Mucosa of rectum (tissue), 2 donors: ENCODE results near the gene CHPF2.

Experiments used
- H3K27ac ChIP-seq, 2 donors: one replicate each; pipeline ENCODE4 v1.7.0; 2013; ENCODE audit warnings: inconsistent platforms in 2 of 2, low read depth in 2 of 2, low read length in 2 of 2
- H3K27me3 ChIP-seq, 2 donors: one replicate each; pipeline ENCODE4 v1.7.0; 2013; ENCODE audit warnings: low read length in 2 of 2; ENCODE audit not compliant: control insufficient read depth in 2 of 2, insufficient read depth in 2 of 2
- H3K36me3 ChIP-seq, 2 donors: one replicate each; pipeline ENCODE4 v1.7.0; 2013; ENCODE audit warnings: low read length in 2 of 2; ENCODE audit not compliant: control insufficient read depth in 2 of 2, insufficient read depth in 2 of 2
- H3K4me1 ChIP-seq, 2 donors: one replicate each; pipeline ENCODE4 v1.7.0; 2013; ENCODE audit warnings: low read length in 2 of 2, mild to moderate bottlenecking in 1 of 2; ENCODE audit not compliant: control insufficient read depth in 2 of 2, insufficient read depth in 2 of 2
- H3K4me3 ChIP-seq, 2 donors: one replicate each; pipeline ENCODE4 v1.7.0; 2013; ENCODE audit warnings: low read length in 2 of 2
- H3K9ac ChIP-seq, 2 donors: one replicate each; pipeline ENCODE4 v1.7.0; 2013; ENCODE audit warnings: low read length in 2 of 2, low read depth in 1 of 2, mild to moderate bottlenecking in 1 of 2
- H3K9me3 ChIP-seq, 2 donors: one replicate each; pipeline ENCODE4 v1.7.0; 2013; ENCODE audit warnings: low read length in 2 of 2; ENCODE audit not compliant: control insufficient read depth in 2 of 2
- donor health status: healthy.
- donor health status: Normal muscosa, but diverticular disease.

CHPF2 gene

GRCh38 chr7:151232917-151233701 lies 826 bp downstream of the CHPF2 start:
- peaks cover 19 to 30% of the 10 kb centered on the region in 2 donors for H3K36me3 ChIP-seq
- peak overlapping the region; percentile 57 to 75 for H3K27ac ChIP-seq
- peak overlapping the region; percentile 71 to 93 for H3K4me3 ChIP-seq
- H3K27me3 ChIP-seq: no peaks in the 10 kb centered on the region
- H3K4me1 ChIP-seq: peaks cover 18 to 22% of the 10 kb centered on the region in 2 donors
- no peaks in the 10 kb centered on the region for H3K9me3 ChIP-seq
- H3K9ac ChIP-seq: peak overlapping the region; percentile 78 to 84

- Histone ChIP-seq H3K9ac (no peak overlapping the region), H3K36me3 (peaks cover 19 to 32% of the 10 kb centered on the region in 2 donors), H3K4me3 (peak overlapping the region; percentile 71 to 93), H3K27me3 (no peaks in the 10 kb centered on the region), H3K27ac (no peak overlapping the region), H3K9me3 (no peaks in the 10 kb centered on the region), H3K4me1 (peaks cover 18 to 19% of the 10 kb centered on the region in 2 donors)
Observed at GRCh38 chr7:151233804-151234203, 1.5 kb downstream of the CHPF2 start.

- Histone ChIP-seq H3K27me3 (no peaks in the 10 kb centered on the region), H3K9ac (no peak overlapping the region), H3K27ac (no peak overlapping the region), H3K9me3 (no peaks in the 10 kb centered on the region), H3K4me3 (no peak overlapping the region), H3K4me1 (peaks cover 18 to 19% of the 10 kb centered on the region in 2 donors), H3K36me3 (peaks cover 19 to 38% of the 10 kb centered on the region in 2 donors)
Observed at GRCh38 chr7:151235091-151235787, 3.0 kb downstream of the CHPF2 start.

- Histone ChIP-seq H3K27me3 (no peaks in the 10 kb centered on the region), H3K4me1 (peaks cover 18 to 19% of the 10 kb centered on the region in 2 donors), H3K9me3 (no peaks in the 10 kb centered on the region), H3K9ac (no peak overlapping the region), H3K4me3 (no peak overlapping the region), H3K27ac (no peak overlapping the region), H3K36me3 (peaks cover 19 to 38% of the 10 kb centered on the region in 2 donors)
Observed at GRCh38 chr7:151236406-151236805, 4.1 kb downstream of the CHPF2 start.

GRCh38 chr7:151237244-151238189 lies 5.2 kb downstream of the CHPF2 start:
- Histone ChIP-seq H3K4me1 (peaks cover 11 to 12% of the 10 kb centered on the region in 2 donors), H3K27me3 (peaks cover 0 to 1% of the 10 kb centered on the region in 2 donors), H3K36me3 (peaks cover 19 to 38% of the 10 kb centered on the region in 2 donors)

GRCh38 chr7:151238190-151238810 lies 6.0 kb downstream of the CHPF2 start:
- peaks cover 4% of the 10 kb centered on the region in 2 donors for H3K27me3 ChIP-seq
- H3K36me3 ChIP-seq: peaks cover 19 to 38% of the 10 kb centered on the region in 2 donors
- H3K27ac ChIP-seq: no peak overlapping the region
- H3K4me1 ChIP-seq: peaks cover 7% of the 10 kb centered on the region in 2 donors
- no peak overlapping the region for H3K4me3 ChIP-seq
- no peaks in the 10 kb centered on the region for H3K9me3 ChIP-seq
- no peak overlapping the region for H3K9ac ChIP-seq

More at GRCh38 chr7:151237244-151238189, 5.2 kb downstream of the CHPF2 start:
- no peak overlapping the region for H3K27ac ChIP-seq
- H3K4me3 ChIP-seq: no peak overlapping the region
- no peak overlapping the region for H3K9ac ChIP-seq
- H3K9me3 ChIP-seq: no peaks in the 10 kb centered on the region

GRCh38 chr7:151238924-151239836 lies 6.9 kb downstream of the CHPF2 start:
- peaks cover 19 to 38% of the 10 kb centered on the region in 2 donors for H3K36me3 ChIP-seq
- H3K9ac ChIP-seq: no peak overlapping the region
- no peaks in the 10 kb centered on the region for H3K9me3 ChIP-seq
- no peak overlapping the region for H3K27ac ChIP-seq
- H3K4me1 ChIP-seq: no peaks in the 10 kb centered on the region
- H3K27me3 ChIP-seq: peaks cover 7 to 10% of the 10 kb centered on the region in 2 donors
- H3K4me3 ChIP-seq: no peak overlapping the region

GRCh38 chr7:151239837-151240459 lies 7.7 kb downstream of the CHPF2 start:
- no peak overlapping the region for H3K9ac ChIP-seq
- peaks cover 3 to 4% of the 10 kb centered on the region in 2 donors for H3K4me1 ChIP-seq
- H3K27me3 ChIP-seq: peaks cover 13 to 15% of the 10 kb centered on the region in 2 donors
- no peak overlapping the region for H3K4me3 ChIP-seq
- no peaks in the 10 kb centered on the region for H3K9me3 ChIP-seq
- peaks cover 19 to 37% of the 10 kb centered on the region in 2 donors for H3K36me3 ChIP-seq
- no peak overlapping the region for H3K27ac ChIP-seq
